Epithelial cell of alveolus of lung (primary cell): ENCODE results near the gene ABLIM1. TPM values are rescaled to one million over a fixed set of nuclear protein-coding genes. Genes with fewer than 3 reads are reported as not detected.

Experiments used
- total RNA-seq: library from RNA; depleted of rRNA; stranded (reverse); fragments of >200 nt; gene quantifications from 2 replicates; pipeline ENCODE4 v1.2.1, GENCODE V29; 2015

Gene ABLIM1
- total RNA-seq, result 2.7 and 8.4 TPM in 2 replicates

DNA sequence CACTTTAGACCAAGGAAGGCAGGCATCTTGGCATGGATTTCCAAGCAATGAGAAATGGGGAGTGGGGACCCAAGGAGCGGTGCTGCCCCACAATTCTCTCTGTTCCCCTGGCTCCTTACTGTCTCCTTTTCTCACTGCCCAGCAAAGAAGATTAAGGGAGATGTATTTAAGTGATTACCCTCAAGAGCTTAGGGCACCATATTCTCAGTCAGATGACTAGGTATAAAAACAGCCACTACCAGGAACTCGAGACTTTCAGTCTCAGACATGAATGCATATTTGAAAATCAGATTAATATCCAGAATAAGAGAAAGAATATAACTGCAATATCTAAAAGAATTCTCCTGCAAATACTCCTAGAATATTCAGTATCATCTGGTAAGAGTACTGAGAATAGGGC, at the start of gene ABLIM1:
Gene ABLIM1, minus strand, starts transcription at position 101 of the 400 bp plus-strand sequence. Its CDS starts 75 bp downstream, at position 26.

DNA sequence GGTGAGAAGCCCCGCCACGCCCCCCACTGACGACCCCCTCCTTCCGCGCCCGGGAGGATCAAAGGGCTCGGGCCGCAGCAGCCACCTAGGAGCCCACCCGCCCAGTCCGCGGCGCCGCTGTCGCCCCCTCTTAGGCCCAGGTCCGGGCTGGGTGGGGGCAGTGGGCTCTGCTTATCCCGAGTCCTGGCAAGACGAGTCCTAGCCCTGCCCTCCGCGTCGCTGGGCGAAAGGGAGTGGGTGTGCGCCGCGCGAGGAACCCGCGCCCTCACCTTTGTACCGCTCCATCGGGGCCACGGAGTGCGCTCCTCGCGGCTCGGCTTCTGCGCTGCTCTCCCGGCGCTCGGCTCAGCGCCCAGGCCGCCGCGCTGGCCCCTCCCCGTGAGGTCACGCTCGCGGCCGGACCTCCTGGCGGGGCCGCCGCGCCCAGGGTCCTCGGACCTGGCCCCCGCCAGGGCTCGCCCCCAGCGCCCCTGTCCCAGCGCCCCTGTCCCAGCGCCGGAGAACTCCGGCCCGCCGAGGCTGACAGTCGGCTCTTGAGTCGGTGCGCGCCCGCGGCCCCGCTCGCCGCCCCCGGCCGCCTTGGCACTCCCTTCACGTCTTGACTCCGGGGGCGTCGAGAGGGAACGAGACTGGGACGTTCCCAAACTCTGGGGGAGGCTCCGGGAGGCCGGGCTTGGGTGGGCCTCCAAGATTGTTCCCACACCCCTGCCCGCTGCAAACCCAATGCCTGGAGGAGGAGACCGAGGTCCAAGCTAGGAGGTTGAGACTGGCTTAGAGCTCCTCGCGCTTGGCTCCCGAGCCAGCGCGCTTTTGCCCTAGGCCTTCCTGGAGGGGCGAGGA, 253.7 kb downstream of the ABLIM1 start, which contains the start of gene AFAP1L2:
Gene AFAP1L2, minus strand, starts transcription at position 332 of the 840 bp plus-strand sequence. Its CDS starts 47 bp downstream, at position 285.

Other genes with a start within 250 kb of the ABLIM1 start
- gene FHIP2A, start 163.5 kb upstream of the ABLIM1 start, total RNA-seq, result 12.5 and 27.1 TPM in 2 replicates